HepG2 (cell line): ENCODE measurements around the gene MAMDC2. TPM values are rescaled to one million over a fixed set of nuclear protein-coding genes. Genes with fewer than 3 reads are reported as not detected.
A peak's percentile ranks its signal among the peaks of the same experiment; 100 is the strongest.

Experiments
- ARHGAP35 ChIP-seq: sonication (generic); formaldehyde crosslinking; IDR thresholded peaks from 2 replicates; pipeline ENCODE4 v1.9.0; 2022; ENCODE audit warnings: mild to moderate bottlenecking, inconsistent platforms, moderate library complexity, missing genetic modification reagents, borderline replicate concordance
- BATF2 ChIP-seq: sonication (generic); formaldehyde crosslinking; IDR thresholded peaks from 2 replicates; pipeline ENCODE4 v1.8.0; 2022; ENCODE audit warnings: mild to moderate bottlenecking, missing genetic modification reagents, moderate library complexity
- FOSL1 ChIP-seq: sonication (generic); formaldehyde crosslinking; IDR thresholded peaks from 2 replicates; pipeline ENCODE4 v1.9.0; 2021; ENCODE audit warnings: missing genetic modification reagents, borderline replicate concordance
- KDM2A ChIP-seq: sonication (generic); formaldehyde crosslinking; IDR thresholded peaks from 2 replicates; pipeline ENCODE4 v1.4.0; 2020; ENCODE audit warnings: low read depth, missing genetic modification reagents, borderline replicate concordance
- MAZ ChIP-seq, 2 experiments: sonication (generic) in 1 of 2; formaldehyde crosslinking in 1 of 2; IDR thresholded peaks; 2 replicates each; pipeline versions ENCODE4 v1.5.0 to v1.6.1; 2012 to 2020; ENCODE audit warnings: low read depth in 2 of 2, mild to moderate bottlenecking in 2 of 2, borderline replicate concordance in 1 of 2, improper control_type of control experiment in 1 of 2, low read length in 1 of 2, missing genetic modification reagents in 1 of 2, moderate library complexity in 1 of 2
- SKIL ChIP-seq: sonication (generic); formaldehyde crosslinking; IDR thresholded peaks from 2 replicates; pipeline ENCODE4 v1.8.0; 2022; ENCODE audit warnings: missing genetic modification reagents, mild to moderate bottlenecking, moderate library complexity, borderline replicate concordance
- TOPORS ChIP-seq: sonication (generic); formaldehyde crosslinking; IDR thresholded peaks from 2 replicates; pipeline ENCODE4 v1.8.0; 2023; ENCODE audit warnings: mild to moderate bottlenecking, missing genetic modification reagents
- ZBTB38 ChIP-seq: sonication (generic); formaldehyde crosslinking; IDR thresholded peaks from 2 replicates; pipeline ENCODE4 v1.5.1; 2020; ENCODE audit warnings: mild to moderate bottlenecking, missing genetic modification reagents
- ZBTB44 ChIP-seq: sonication (generic); formaldehyde crosslinking; IDR thresholded peaks from 2 replicates; pipeline ENCODE4 v1.4.0; 2020; ENCODE audit warnings: missing genetic modification reagents
- ZNF224 ChIP-seq: sonication (generic); formaldehyde crosslinking; IDR thresholded peaks from 2 replicates; pipeline ENCODE4 v1.5.0; 2020; ENCODE audit warnings: mild to moderate bottlenecking, missing genetic modification reagents
- ZNF317 ChIP-seq: sonication (generic); formaldehyde crosslinking; IDR thresholded peaks from 2 replicates; pipeline ENCODE4 v1.5.0; 2020; ENCODE audit warnings: mild to moderate bottlenecking, missing genetic modification reagents
- ZNF33B ChIP-seq: sonication (generic); formaldehyde crosslinking; IDR thresholded peaks from 2 replicates; pipeline ENCODE4 v1.5.1; 2020; ENCODE audit warnings: mild to moderate bottlenecking, missing genetic modification reagents
- ZNF414 ChIP-seq: sonication (generic); formaldehyde crosslinking; IDR thresholded peaks from 2 replicates; pipeline ENCODE4 v1.5.0; 2020; ENCODE audit warnings: missing genetic modification reagents
- ZNF430 ChIP-seq: sonication (generic); formaldehyde crosslinking; IDR thresholded peaks from 2 replicates; pipeline ENCODE4 v1.9.0; 2021; ENCODE audit warnings: mild to moderate bottlenecking, missing genetic modification reagents
- ZNF614 ChIP-seq: IDR thresholded peaks from 2 replicates; pipeline ENCODE4 v1.6.1; 2018; ENCODE audit warnings: missing biosample characterization, missing genetic modification reagents, inconsistent platforms, borderline replicate concordance
- ZNF790 ChIP-seq: sonication (generic); formaldehyde crosslinking; IDR thresholded peaks from 2 replicates; pipeline ENCODE4 v1.8.0; 2022; ENCODE audit warnings: missing genetic modification reagents, mild to moderate bottlenecking, borderline replicate concordance
- ZNF891 ChIP-seq: sonication (generic); formaldehyde crosslinking; IDR thresholded peaks from 2 replicates; pipeline ENCODE4 v1.5.0; 2020; ENCODE audit warnings: mild to moderate bottlenecking, missing genetic modification reagents
- ZSCAN30 ChIP-seq: sonication (generic); formaldehyde crosslinking; IDR thresholded peaks from 2 replicates; pipeline ENCODE4 v1.5.0; 2020; ENCODE audit warnings: mild to moderate bottlenecking, missing genetic modification reagents
- polyA plus RNA-seq, 8 experiments: library from polyadenylated mRNA; depleted of rRNA in 3 of 8; stranded (reverse) in 7 of 8; unstranded in 1 of 8; fragments of >200 nt; fragmentation: Illumina TruSeq in 4 of 8; extraction: Trizol in 4 of 8; gene quantifications; 2 replicates each; pipeline versions ENCODE4 v1.2.1 to v1.2.3, GENCODE V29; 2011 to 2016; ENCODE audit warnings: low read depth in 4 of 8, missing spikeins in 1 of 8, mixed read lengths in 1 of 8; ENCODE audit not compliant: insufficient read depth in 1 of 8
- total RNA-seq, 5 experiments: library from RNA; depleted of rRNA; stranded (reverse); fragments of >200 nt; fragmentation: Illumina TruSeq; extraction: Trizol; gene quantifications; 2 replicates each; pipeline ENCODE4 v1.2.3, GENCODE V29; 2016; ENCODE audit warnings: low read depth in 1 of 5
- TF ChIP-seq, protein P1 (sequence below): sonication (generic); formaldehyde crosslinking; IDR thresholded peaks from 2 replicates; pipeline ENCODE4 v1.5.1; 2020; ENCODE audit warnings: missing genetic modification reagents, mild to moderate bottlenecking, borderline replicate concordance
- TF ChIP-seq, protein P2 (sequence below): sonication (generic); formaldehyde crosslinking; IDR thresholded peaks from 2 replicates; pipeline ENCODE4 v1.8.0; 2023; ENCODE audit warnings: mild to moderate bottlenecking, missing genetic modification reagents

The MAMDC2 gene
- total and polyA plus RNA-seq, 2 of the 13 experiments (the other 11 are each of a cell fraction or from before 2014, with no cell fraction given) = not detected

- TF ChIP-seq KDM2A (CRISPR knock-in tag) (peak; percentile 79), ARHGAP35 (no peak), FOSL1 (CRISPR knock-in tag) (no peak), TOPORS (peak; percentile 75; the same call in 1 of the 2 replicates), ZBTB44 (CRISPR knock-in tag) (peak; percentile 81; the same call in 1 of the 2 replicates), ZNF430 (CRISPR knock-in tag) (peak; percentile 22; the same call in 1 of the 2 replicates), ZNF317 (CRISPR knock-in tag) (no peak), BATF2 (CRISPR knock-in tag) (peak; percentile 88), SKIL (CRISPR knock-in tag) (peak; percentile 70; the same call in 1 of the 2 replicates), ZNF891 (CRISPR knock-in tag) (peak; percentile 86; the same call in 1 of the 2 replicates), MAZ (IDR thresholded peaks at IDR 0.05; ENCODE audit: borderline replicate concordance, low read depth, low read length) (peak; percentile 49; the same call in 1 of the 2 replicates), MAZ (CRISPR knock-in tag; IDR thresholded peaks at IDR 0.05; ENCODE audit: low read depth) (peak; percentile 77), ZNF224 (CRISPR knock-in tag) (0 out of 2 replicates have a peak, but pooled peaks have one; percentile 42), ZNF614 (peak; percentile 74; the same call in 1 of the 2 replicates), ZNF790 (CRISPR knock-in tag) (peak; percentile 70; the same call in 1 of the 2 replicates), ZNF414 (CRISPR knock-in tag) (peak; percentile 63; the same call in 1 of the 2 replicates), ZNF33B (CRISPR knock-in tag) (peak; percentile 94; the same call in 1 of the 2 replicates), ZBTB38 (CRISPR knock-in tag) (peak; percentile 90; the same call in 1 of the 2 replicates), ZSCAN30 (CRISPR knock-in tag) (0 out of 2 replicates have a peak, but pooled peaks have one; percentile 58)
- TF ChIP-seq, protein P1, sequence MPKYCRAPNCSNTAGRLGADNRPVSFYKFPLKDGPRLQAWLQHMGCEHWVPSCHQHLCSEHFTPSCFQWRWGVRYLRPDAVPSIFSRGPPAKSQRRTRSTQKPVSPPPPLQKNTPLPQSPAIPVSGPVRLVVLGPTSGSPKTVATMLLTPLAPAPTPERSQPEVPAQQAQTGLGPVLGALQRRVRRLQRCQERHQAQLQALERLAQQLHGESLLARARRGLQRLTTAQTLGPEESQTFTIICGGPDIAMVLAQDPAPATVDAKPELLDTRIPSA (CRISPR knock-in tag) = peak; percentile 52; the same call in 1 of the 2 replicates
- TF ChIP-seq, protein P2, sequence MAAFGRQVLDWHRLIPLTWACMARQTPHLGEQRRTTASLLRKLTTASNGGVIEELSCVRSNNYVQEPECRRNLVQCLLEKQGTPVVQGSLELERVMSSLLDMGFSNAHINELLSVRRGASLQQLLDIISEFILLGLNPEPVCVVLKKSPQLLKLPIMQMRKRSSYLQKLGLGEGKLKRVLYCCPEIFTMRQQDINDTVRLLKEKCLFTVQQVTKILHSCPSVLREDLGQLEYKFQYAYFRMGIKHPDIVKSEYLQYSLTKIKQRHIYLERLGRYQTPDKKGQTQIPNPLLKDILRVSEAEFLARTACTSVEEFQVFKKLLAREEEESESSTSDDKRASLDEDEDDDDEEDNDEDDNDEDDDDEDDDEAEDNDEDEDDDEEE = peak; percentile 67
Measured at GRCh38 chr9:70258692-70259511, 215.3 kb downstream of the MAMDC2 start, which contains the start of gene SMC5 (continued).
